ENCODE results near the gene PEF1.

DNA sequence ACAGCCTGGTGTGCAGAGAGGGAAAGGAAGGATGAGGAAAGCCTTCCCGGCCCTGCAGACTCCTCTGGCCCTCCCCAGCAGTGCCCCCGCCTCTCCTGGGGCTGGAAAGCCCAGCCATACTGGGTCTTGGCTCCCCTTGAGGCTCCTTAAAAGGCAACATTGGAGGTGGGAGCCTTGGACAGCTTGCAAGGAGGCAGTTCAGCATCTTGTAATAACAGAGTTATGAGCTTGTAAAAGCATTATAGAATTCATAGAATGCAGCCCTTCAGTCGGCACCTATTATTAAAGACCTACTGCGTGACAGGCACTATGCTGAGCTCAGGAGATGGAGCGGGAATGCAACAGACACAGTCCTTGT is 64.2 kb downstream of the PEF1 start:
- no peak for TF ChIP-seq SP1 (IDR thresholded peaks at IDR 0.05)
- TF ChIP-seq ARNT (IDR thresholded peaks at IDR 0.05): no peak
- no peak for TF ChIP-seq FOXM1 (IDR thresholded peaks at IDR 0.05; ENCODE audit: borderline replicate concordance)
- no peak for TF ChIP-seq SUZ12 (IDR thresholded peaks at IDR 0.05)
- no peak for TF ChIP-seq FOXA1 (IDR thresholded peaks at IDR 0.05)
- no peak for TF ChIP-seq ZNF384 (IDR thresholded peaks at IDR 0.05)
- no peak for TF ChIP-seq ELF4 (IDR thresholded peaks at IDR 0.05)
- TF ChIP-seq TARDBP (IDR thresholded peaks at IDR 0.05): no peak
- TF ChIP-seq, protein P1, sequence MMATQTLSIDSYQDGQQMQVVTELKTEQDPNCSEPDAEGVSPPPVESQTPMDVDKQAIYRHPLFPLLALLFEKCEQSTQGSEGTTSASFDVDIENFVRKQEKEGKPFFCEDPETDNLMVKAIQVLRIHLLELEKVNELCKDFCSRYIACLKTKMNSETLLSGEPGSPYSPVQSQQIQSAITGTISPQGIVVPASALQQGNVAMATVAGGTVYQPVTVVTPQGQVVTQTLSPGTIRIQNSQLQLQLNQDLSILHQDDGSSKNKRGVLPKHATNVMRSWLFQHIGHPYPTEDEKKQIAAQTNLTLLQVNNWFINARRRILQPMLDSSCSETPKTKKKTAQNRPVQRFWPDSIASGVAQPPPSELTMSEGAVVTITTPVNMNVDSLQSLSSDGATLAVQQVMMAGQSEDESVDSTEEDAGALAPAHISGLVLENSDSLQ (IDR thresholded peaks at IDR 0.05): no peak
- no peak for TF ChIP-seq HDGF (IDR thresholded peaks at IDR 0.05; ENCODE audit: borderline replicate concordance)
